HepG2 (cell line): Measurements from ENCODE around the gene HCRT. TPM values are rescaled to one million over a fixed set of nuclear protein-coding genes. Genes with fewer than 3 reads are reported as not detected.
A peak's percentile ranks its signal among the peaks of the same experiment; 100 is the strongest.

ENCODE experiments used
- ATF1 ChIP-seq: IDR thresholded peaks from 2 replicates; pipeline ENCODE4 v1.6.1; 2016; ENCODE audit warnings: mild to moderate bottlenecking, control low read depth
- CHD4 ChIP-seq: fragments of 200-600 bp; sonication (generic); IDR thresholded peaks from 2 replicates; pipeline ENCODE4 v1.7.0; 2017; ENCODE audit warnings: mild to moderate bottlenecking, low read length, borderline replicate concordance
- GATAD2A ChIP-seq: IDR thresholded peaks from 2 replicates; pipeline ENCODE4 v1.6.1; 2016
- HDAC1 ChIP-seq: sonication (generic); formaldehyde crosslinking; IDR thresholded peaks from 2 replicates; pipeline ENCODE4 v1.5.1; 2020; ENCODE audit warnings: mild to moderate bottlenecking, missing genetic modification reagents
- HMGA1 ChIP-seq: sonication (generic); formaldehyde crosslinking; conservative IDR thresholded peaks from 2 replicates; pipeline ENCODE4 v1.4.0; 2020; ENCODE audit warnings: missing genetic modification reagents
- IRF2 ChIP-seq: IDR thresholded peaks from 2 replicates; pipeline ENCODE4 v1.6.1; 2018; ENCODE audit warnings: missing genetic modification reagents, missing compliant biosample characterization
- KDM4B ChIP-seq: sonication (generic); formaldehyde crosslinking; IDR thresholded peaks from 2 replicates; pipeline ENCODE4 v1.4.0; 2020; ENCODE audit warnings: missing genetic modification reagents
- SMAD9 ChIP-seq: sonication (generic); formaldehyde crosslinking; IDR thresholded peaks from 2 replicates; pipeline ENCODE4 v1.5.1; 2020; ENCODE audit warnings: mild to moderate bottlenecking, missing genetic modification reagents
- SP4 ChIP-seq: sonication (generic); formaldehyde crosslinking; IDR thresholded peaks from 2 replicates; pipeline ENCODE4 v1.8.1; 2023; ENCODE audit warnings: mild to moderate bottlenecking, missing genetic modification reagents
- TOPORS ChIP-seq: sonication (generic); formaldehyde crosslinking; IDR thresholded peaks from 2 replicates; pipeline ENCODE4 v1.8.0; 2023; ENCODE audit warnings: mild to moderate bottlenecking, missing genetic modification reagents
- ZNF44 ChIP-seq: sonication (generic); formaldehyde crosslinking; IDR thresholded peaks from 2 replicates; pipeline ENCODE4 v1.5.1; 2020; ENCODE audit warnings: mild to moderate bottlenecking, missing genetic modification reagents
- ZNF547 ChIP-seq: sonication (generic); formaldehyde crosslinking; IDR thresholded peaks from 2 replicates; pipeline ENCODE4 v1.5.1; 2020; ENCODE audit warnings: mild to moderate bottlenecking, missing genetic modification reagents
- ZNF841 ChIP-seq: sonication (generic); formaldehyde crosslinking; IDR thresholded peaks from 2 replicates; pipeline ENCODE4 v1.8.1; 2023; ENCODE audit warnings: missing genetic modification reagents, borderline replicate concordance
- polyA plus RNA-seq, 8 experiments: library from polyadenylated mRNA; depleted of rRNA in 3 of 8; stranded (reverse) in 7 of 8; unstranded in 1 of 8; fragments of >200 nt; fragmentation: Illumina TruSeq in 4 of 8; extraction: Trizol in 4 of 8; gene quantifications; 2 replicates each; pipeline versions ENCODE4 v1.2.1 to v1.2.3, GENCODE V29; 2011 to 2016; ENCODE audit warnings: low read depth in 4 of 8, missing spikeins in 1 of 8, mixed read lengths in 1 of 8; ENCODE audit not compliant: insufficient read depth in 1 of 8
- total RNA-seq, 5 experiments: library from RNA; depleted of rRNA; stranded (reverse); fragments of >200 nt; fragmentation: Illumina TruSeq; extraction: Trizol; gene quantifications; 2 replicates each; pipeline ENCODE4 v1.2.3, GENCODE V29; 2016; ENCODE audit warnings: low read depth in 1 of 5
- TF ChIP-seq, protein P1 (sequence below): sonication (generic); formaldehyde crosslinking; IDR thresholded peaks from 2 replicates; pipeline ENCODE4 v1.4.0; 2020; ENCODE audit warnings: mild to moderate bottlenecking, missing genetic modification reagents
- TF ChIP-seq, protein P2 (sequence below): sonication (generic); formaldehyde crosslinking; IDR thresholded peaks from 2 replicates; pipeline ENCODE4 v1.4.0; 2020; ENCODE audit warnings: mild to moderate bottlenecking, low read depth, missing genetic modification reagents
- TF ChIP-seq, protein P3 (sequence below): sonication (generic); formaldehyde crosslinking; IDR thresholded peaks from 2 replicates; pipeline ENCODE4 v1.8.0; 2022; ENCODE audit warnings: mild to moderate bottlenecking, missing genetic modification reagents, borderline replicate concordance
- TF ChIP-seq, protein P4 (sequence below): sonication (generic); formaldehyde crosslinking; IDR thresholded peaks from 2 replicates; pipeline ENCODE4 v1.4.0; 2020; ENCODE audit warnings: missing genetic modification reagents
- TF ChIP-seq, protein P5 (sequence below): sonication (generic); formaldehyde crosslinking; IDR thresholded peaks from 2 replicates; pipeline ENCODE4 v1.8.0; 2022; ENCODE audit warnings: mild to moderate bottlenecking, missing genetic modification reagents; ENCODE audit not compliant: insufficient replicate concordance
- TF ChIP-seq, protein P6 (sequence below): sonication (generic); formaldehyde crosslinking; IDR thresholded peaks from 2 replicates; pipeline ENCODE4 v1.4.0; 2020; ENCODE audit warnings: mild to moderate bottlenecking, missing genetic modification reagents, borderline replicate concordance

Gene HCRT
- total and polyA plus RNA-seq, 2 of the 13 experiments (the other 11 are each of a cell fraction or from before 2014, with no cell fraction given), result not detected

DNA sequence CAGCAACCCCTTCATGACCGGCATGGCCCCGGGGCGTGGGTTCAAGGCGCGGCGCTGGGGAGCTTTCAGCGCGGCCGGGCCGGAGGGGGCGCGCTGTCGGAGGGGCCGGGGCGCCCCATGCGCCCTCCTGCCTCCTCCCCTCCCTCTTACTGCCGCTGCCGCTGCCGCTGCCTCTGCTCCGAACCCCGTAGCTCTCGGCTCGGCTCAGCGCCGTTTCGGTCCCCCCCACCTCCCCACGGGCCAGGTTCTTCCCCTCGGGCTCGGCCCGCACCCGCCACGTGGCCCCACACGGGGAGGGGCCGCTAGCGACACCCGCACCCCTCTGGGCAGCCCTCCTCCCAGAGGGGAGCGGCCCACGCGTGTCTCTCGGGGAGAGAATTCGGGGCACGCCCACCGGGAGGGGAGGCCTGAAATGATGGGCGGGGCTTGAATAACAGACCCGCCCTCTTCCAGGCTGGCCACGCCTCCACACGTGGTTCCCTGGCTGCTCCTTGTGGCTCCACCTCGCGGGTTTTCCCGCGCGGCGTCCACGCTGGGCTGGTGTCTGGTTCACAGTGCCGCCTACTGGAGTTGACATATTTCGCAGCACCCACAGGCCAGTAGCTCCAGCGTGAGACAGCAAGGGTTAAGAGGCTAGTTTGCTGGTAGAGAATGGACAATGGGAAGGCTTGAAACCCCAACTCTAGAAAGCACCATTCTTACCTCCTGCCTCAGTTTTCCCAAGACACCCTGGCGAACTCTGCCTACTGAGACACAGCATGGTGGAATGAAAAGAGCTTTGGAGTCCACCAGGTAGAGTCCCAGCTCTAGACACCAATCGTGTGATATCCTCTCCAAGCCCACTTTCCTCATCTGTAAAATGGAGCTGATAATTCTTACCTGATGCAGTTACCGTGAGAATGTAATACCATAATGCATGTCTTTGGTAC, 4.1 kb downstream of the HCRT start, which contains the start of gene KCNH4 (continued):
- TF ChIP-seq, protein P1, sequence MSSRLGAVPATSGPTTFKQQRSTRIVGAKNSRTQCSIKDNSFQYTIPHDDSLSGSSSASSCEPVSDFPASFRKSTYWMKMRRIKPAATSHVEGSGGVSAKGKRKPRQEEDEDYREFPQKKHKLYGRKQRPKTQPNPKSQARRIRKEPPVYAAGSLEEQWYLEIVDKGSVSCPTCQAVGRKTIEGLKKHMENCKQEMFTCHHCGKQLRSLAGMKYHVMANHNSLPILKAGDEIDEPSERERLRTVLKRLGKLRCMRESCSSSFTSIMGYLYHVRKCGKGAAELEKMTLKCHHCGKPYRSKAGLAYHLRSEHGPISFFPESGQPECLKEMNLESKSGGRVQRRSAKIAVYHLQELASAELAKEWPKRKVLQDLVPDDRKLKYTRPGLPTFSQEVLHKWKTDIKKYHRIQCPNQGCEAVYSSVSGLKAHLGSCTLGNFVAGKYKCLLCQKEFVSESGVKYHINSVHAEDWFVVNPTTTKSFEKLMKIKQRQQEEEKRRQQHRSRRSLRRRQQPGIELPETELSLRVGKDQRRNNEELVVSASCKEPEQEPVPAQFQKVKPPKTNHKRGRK (CRISPR knock-in tag), result no peak
- TF ChIP-seq ZNF547 (CRISPR knock-in tag), result peak; percentile 61; the same call in 1 of the 2 replicates
- TF ChIP-seq HDAC1, result peak; percentile 36; the same call in 1 of the 2 replicates
- no peak for TF ChIP-seq CHD4
- TF ChIP-seq SMAD9 (CRISPR knock-in tag), result no peak
- no peak for TF ChIP-seq IRF2
- TF ChIP-seq, protein P2, sequence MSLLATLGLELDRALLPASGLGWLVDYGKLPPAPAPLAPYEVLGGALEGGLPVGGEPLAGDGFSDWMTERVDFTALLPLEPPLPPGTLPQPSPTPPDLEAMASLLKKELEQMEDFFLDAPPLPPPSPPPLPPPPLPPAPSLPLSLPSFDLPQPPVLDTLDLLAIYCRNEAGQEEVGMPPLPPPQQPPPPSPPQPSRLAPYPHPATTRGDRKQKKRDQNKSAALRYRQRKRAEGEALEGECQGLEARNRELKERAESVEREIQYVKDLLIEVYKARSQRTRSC, result no peak
- TF ChIP-seq ZNF44, result peak; percentile 90; the same call in 1 of the 2 replicates
- TF ChIP-seq, protein P3, sequence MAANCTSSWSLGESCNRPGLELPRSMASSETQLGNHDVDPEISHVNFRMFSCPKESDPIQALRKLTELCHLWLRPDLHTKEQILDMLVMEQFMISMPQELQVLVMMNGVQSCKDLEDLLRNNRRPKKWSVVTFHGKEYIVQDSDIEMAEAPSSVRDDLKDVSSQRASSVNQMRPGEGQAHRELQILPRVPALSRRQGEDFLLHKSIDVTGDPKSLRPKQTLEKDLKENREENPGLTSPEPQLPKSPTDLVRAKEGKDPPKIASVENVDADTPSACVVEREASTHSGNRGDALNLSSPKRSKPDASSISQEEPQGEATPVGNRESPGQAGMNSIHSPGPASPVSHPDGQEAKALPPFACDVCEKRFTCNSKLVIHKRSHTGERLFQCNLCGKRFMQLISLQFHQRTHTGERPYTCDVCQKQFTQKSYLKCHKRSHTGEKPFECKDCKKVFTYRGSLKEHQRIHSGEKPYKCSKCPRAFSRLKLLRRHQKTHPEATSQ, result no peak
- TF ChIP-seq, protein P4, sequence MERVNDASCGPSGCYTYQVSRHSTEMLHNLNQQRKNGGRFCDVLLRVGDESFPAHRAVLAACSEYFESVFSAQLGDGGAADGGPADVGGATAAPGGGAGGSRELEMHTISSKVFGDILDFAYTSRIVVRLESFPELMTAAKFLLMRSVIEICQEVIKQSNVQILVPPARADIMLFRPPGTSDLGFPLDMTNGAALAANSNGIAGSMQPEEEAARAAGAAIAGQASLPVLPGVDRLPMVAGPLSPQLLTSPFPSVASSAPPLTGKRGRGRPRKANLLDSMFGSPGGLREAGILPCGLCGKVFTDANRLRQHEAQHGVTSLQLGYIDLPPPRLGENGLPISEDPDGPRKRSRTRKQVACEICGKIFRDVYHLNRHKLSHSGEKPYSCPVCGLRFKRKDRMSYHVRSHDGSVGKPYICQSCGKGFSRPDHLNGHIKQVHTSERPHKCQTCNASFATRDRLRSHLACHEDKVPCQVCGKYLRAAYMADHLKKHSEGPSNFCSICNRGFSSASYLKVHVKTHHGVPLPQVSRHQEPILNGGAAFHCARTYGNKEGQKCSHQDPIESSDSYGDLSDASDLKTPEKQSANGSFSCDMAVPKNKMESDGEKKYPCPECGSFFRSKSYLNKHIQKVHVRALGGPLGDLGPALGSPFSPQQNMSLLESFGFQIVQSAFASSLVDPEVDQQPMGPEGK (CRISPR knock-in tag), result 0 out of 2 replicates have a peak, but pooled peaks have one; percentile 25
- no peak for TF ChIP-seq TOPORS (CRISPR knock-in tag)
- 0 out of 2 replicates have a peak, but pooled peaks have one; percentile 52 for TF ChIP-seq KDM4B (CRISPR knock-in tag)
- TF ChIP-seq, protein P5, sequence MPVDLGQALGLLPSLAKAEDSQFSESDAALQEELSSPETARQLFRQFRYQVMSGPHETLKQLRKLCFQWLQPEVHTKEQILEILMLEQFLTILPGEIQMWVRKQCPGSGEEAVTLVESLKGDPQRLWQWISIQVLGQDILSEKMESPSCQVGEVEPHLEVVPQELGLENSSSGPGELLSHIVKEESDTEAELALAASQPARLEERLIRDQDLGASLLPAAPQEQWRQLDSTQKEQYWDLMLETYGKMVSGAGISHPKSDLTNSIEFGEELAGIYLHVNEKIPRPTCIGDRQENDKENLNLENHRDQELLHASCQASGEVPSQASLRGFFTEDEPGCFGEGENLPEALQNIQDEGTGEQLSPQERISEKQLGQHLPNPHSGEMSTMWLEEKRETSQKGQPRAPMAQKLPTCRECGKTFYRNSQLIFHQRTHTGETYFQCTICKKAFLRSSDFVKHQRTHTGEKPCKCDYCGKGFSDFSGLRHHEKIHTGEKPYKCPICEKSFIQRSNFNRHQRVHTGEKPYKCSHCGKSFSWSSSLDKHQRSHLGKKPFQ (CRISPR knock-in tag), result no peak
- TF ChIP-seq GATAD2A, result peak; percentile 39; the same call in 1 of the 2 replicates
- peak; percentile 40; the same call in 1 of the 2 replicates for TF ChIP-seq SP4 (CRISPR knock-in tag)
- TF ChIP-seq ZNF841, result no peak
- no peak for TF ChIP-seq ATF1 (CRISPR knock-in tag)
- TF ChIP-seq, protein P6, sequence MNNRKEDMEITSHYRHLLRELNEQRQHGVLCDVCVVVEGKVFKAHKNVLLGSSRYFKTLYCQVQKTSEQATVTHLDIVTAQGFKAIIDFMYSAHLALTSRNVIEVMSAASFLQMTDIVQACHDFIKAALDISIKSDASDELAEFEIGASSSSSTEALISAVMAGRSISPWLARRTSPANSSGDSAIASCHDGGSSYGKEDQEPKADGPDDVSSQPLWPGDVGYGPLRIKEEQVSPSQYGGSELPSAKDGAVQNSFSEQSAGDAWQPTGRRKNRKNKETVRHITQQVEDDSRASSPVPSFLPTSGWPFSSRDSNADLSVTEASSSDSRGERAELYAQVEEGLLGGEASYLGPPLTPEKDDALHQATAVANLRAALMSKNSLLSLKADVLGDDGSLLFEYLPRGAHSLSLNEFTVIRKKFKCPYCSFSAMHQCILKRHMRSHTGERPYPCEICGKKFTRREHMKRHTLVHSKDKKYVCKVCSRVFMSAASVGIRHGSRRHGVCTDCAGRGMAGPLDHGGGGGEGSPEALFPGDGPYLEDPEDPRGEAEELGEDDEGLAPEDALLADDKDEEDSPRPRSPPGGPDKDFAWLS (CRISPR knock-in tag), result no peak
- TF ChIP-seq HMGA1 (CRISPR knock-in tag), result no peak
